Cardiac fibroblast (primary cell): ENCODE measurements around the gene BST1.
A peak's percentile ranks its signal among the peaks of the same experiment; 100 is the strongest.

Experiments
- DNase-seq, 2 donors: peaks; one replicate each; pipeline versions ENCODE4 v3.0.0 to v3.0.0-alpha.2; 2010; ENCODE audit warnings: low read depth in 2 of 2
- H3K4me3 ChIP-seq, 2 donors: replicated peaks in 1 of 2; 1 replicate in 1 of 2; 2 replicates in 1 of 2; pipeline ENCODE4 v1.5.1; 2011; ENCODE audit warnings: low read depth in 2 of 2, low read length in 2 of 2, mild to moderate bottlenecking in 2 of 2, moderate library complexity in 1 of 2
- TF ChIP-seq, protein P1 (sequence below): IDR thresholded peaks from one replicate; pipeline ENCODE4 v1.5.1; 2011; ENCODE audit warnings: low read depth, mild to moderate bottlenecking, low read length, inconsistent platforms

The BST1 gene

DNA sequence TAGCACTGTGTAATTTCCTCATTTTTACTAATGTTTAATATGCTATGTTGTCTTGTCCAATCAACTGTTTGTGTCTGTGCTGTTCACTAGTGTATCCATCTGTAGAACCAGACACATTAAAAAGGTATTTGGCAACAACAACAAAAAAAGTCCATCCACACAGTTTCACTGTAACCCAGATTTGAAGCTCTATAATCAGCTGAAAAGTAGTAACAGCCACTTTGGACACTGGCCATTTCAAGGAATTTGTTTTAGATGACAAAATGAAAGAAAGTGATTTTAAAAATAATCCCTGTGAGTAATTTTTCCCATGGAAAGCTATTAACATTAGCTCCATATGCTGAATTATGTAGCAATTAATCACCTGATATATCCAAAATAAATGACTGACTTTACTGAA, 45.5 kb upstream of the BST1 start:
- TF ChIP-seq, protein P1, sequence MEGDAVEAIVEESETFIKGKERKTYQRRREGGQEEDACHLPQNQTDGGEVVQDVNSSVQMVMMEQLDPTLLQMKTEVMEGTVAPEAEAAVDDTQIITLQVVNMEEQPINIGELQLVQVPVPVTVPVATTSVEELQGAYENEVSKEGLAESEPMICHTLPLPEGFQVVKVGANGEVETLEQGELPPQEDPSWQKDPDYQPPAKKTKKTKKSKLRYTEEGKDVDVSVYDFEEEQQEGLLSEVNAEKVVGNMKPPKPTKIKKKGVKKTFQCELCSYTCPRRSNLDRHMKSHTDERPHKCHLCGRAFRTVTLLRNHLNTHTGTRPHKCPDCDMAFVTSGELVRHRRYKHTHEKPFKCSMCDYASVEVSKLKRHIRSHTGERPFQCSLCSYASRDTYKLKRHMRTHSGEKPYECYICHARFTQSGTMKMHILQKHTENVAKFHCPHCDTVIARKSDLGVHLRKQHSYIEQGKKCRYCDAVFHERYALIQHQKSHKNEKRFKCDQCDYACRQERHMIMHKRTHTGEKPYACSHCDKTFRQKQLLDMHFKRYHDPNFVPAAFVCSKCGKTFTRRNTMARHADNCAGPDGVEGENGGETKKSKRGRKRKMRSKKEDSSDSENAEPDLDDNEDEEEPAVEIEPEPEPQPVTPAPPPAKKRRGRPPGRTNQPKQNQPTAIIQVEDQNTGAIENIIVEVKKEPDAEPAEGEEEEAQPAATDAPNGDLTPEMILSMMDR, result no peak
- H3K4me3 ChIP-seq, result no peak overlapping the region
- DNase-seq, result no peak

DNA sequence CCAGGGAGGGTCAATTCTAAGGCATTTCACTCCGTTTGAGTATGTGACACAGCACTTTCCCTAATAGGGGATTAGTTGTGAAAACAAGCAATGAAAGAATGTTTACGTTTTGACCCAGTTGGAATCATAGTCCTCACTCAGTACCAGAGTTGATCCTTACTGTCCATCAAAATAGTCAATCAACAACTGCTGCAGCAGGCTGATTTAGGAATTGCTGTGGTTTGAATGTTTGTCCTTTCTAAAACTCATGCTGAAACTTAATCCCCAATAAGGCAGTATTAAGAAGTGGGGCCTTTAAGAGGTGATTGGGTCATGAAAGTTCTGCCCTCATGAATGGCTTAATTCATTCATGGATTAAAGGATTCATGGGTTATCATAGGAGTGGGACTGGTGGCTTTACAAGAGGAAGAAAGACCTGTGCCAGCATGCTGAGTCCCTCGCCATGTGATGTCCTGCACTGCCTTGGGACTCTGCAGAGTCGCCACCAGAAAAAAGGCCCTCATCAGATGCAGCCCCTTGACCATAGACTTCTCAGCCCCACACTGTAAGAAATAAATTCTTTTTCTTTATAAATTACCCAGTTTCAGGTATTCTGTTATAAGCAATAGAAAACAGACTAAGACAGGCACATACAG, 44.6 kb upstream of the BST1 start:
- TF ChIP-seq, protein P1, result no peak
- H3K4me3 ChIP-seq, result no peak overlapping the region

DNA sequence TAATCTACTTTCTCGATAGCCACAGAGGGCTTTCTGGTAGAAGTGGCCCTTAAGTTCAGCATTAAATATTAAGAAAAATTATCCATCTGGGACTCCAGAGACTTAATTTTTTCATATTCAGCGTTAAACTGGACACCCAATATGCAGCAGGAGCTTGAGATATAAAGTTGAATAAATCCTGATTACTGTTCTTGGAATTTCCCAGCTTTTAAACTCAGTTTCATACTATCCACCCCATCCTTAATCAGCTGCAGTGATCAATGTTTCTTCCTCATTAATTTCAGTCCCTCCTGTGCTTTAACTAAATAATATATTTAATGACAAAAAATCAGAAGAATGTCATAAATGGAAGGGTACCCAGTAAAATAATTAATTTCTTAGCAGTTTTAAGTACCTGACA, 44.1 kb upstream of the BST1 start:
- no peak for DNase-seq
- TF ChIP-seq, protein P1, result no peak

More for the DNA sequence above, 44.6 kb upstream of the BST1 start:
- DNase-seq, result no peak

DNA sequence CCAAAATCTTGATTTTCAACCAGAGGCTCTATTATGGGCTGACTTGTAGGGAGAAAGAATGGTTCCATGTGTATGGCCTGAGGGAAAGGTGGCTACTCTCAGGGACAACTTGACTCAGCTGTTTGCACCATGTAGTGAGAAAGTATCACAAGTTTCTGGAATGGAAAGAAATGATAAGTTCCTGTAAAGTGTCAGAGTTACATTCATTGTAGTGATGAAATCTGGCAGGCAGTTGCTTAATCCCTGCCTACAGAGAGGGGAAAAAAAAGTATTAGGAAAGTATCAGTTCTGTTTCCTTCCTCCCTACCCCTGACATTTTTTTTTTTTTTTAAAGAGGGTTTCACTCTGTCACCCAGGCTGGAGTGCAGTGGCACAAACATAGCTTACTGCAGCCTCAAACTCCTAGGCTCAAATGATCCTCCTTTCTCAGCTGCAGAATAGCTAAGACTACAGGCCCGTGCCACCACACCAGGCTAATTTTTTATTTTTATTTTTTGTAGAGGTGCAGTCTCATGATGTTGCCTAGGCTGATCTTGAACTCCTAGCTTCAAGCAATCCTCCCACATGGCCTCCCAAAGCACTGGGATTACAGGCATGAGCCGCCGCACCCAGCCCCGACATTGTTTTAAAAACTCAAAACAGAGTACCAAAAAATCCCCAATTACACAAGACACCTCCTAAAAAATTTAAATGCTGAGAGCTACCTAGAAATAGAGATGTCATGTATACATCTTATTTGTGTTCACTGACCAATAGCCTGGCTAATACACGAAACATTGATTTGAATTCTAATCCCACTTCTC, 42.9 kb upstream of the BST1 start:
- no peak overlapping the region for H3K4me3 ChIP-seq
- DNase-seq, result peak; percentile 83 to 91
- TF ChIP-seq, protein P1, result no peak

More for the DNA sequence above, 44.1 kb upstream of the BST1 start:
- no peak overlapping the region for H3K4me3 ChIP-seq

DNA sequence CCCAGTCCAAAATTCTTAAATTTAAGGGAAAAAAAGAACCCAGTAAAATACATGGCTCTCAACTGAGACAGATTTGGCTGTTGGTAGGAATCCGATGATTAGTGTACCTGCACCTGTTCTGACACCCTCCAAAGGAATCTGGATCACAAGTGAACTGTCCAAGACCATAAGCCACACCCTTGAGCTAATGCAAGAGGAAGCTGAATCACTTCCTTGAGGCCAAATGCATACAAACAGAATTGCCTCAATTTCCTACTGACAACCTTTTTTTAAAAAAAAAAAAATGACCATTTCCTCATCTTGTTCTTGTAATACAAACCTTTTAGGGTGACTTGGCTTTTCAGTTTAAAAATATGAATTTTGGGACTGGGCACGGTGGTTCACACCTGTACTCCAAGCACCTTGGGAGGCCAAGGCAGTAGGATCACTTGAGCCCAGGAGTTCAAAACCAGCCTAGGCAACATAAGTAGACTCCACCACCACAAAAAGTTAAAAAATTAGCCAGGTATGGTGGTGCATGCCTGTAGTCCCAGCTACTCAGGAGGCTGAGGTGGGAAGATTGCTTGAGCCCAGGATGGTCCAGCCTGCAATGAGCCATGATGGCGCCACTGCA, 37.0 kb upstream of the BST1 start:
- peak; percentile 61 to 87 for DNase-seq
- TF ChIP-seq, protein P1, result no peak
- H3K4me3 ChIP-seq, result no peak overlapping the region

DNA sequence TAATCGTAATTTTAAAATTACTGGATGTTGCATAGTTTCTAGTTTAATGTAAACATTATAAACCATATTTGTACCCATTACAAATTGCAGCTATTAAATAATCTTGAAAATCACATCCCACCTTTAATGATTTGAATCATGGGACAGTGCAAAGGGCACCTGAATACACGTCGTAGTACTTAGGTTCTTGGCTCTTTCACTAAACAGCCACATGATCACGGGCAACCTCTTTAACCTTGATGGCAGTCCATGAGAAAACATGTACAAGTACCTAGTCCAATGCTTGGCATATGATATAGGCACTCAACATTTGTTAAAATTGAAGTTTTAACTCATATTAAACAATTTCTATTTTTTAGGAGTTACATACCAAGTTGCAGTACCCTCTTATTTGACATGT, 35.9 kb upstream of the BST1 start:
- TF ChIP-seq, protein P1, result no peak
- H3K4me3 ChIP-seq, result no peak overlapping the region
- no peak for DNase-seq
